Tibial nerve (tissue), 4 donors: ENCODE measurements around the gene NRDE2. TPM values are rescaled to one million over a fixed set of nuclear protein-coding genes. Genes with fewer than 3 reads are reported as not detected.

Source experiments
- DNase-seq, 2 donors: peaks; one replicate each; pipeline ENCODE4 v3.0.0-alpha.2; 2019; ENCODE audit warnings: low spot score in 2 of 2
- H3K27ac ChIP-seq, 4 donors: fragments of 200-600 bp; sonication (generic) in 3 of 4; one replicate each; pipeline ENCODE4 v1.5.1; 2017 to 2019; ENCODE audit warnings: mild to moderate bottlenecking in 1 of 4
- H3K27me3 ChIP-seq, 2 donors: fragments of 200-600 bp; sonication (generic) in 1 of 2; one replicate each; pipeline versions ENCODE4 v1.5.1 to v1.6.0; 2017 to 2019
- H3K36me3 ChIP-seq, 3 donors: fragments of 200-600 bp; sonication (generic); one replicate each; pipeline ENCODE4 v1.5.1; 2018 to 2019
- H3K4me1 ChIP-seq, 4 donors: fragments of 200-600 bp; sonication (generic) in 3 of 4; one replicate each; pipeline ENCODE4 v1.5.1; 2017 to 2019
- H3K4me3 ChIP-seq, 4 donors: fragments of 200-600 bp; sonication (generic) in 3 of 4; one replicate each; pipeline ENCODE4 v1.5.1; 2017 to 2019; ENCODE audit warnings: mild to moderate bottlenecking in 1 of 4, moderate library complexity in 1 of 4
- H3K9me3 ChIP-seq, 4 donors: fragments of 200-600 bp; sonication (generic) in 3 of 4; one replicate each; pipeline ENCODE4 v1.5.1; 2017 to 2019
- EP300 ChIP-seq, 2 donors: sonication (generic); formaldehyde crosslinking; IDR thresholded peaks; one replicate each; pipeline ENCODE4 v1.6.1; 2017; ENCODE audit warnings: antibody characterized with exemption in 2 of 2, mild to moderate bottlenecking in 1 of 2
- POLR2A ChIP-seq, 2 donors: fragments of 450-650 bp; IDR thresholded peaks; one replicate each; pipeline ENCODE4 v1.6.1; 2017; ENCODE audit warnings: antibody characterized with exemption in 2 of 2, mild to moderate bottlenecking in 2 of 2, moderate library complexity in 2 of 2
- WGBS, 2 donors: methylation state at CpG; one replicate each; pipeline ENCODE4 v1.1.5; 2018; 5-methylcytosine and 5-hydroxymethylcytosine counted together
- total RNA-seq, 4 donors: library from RNA; depleted of rRNA; stranded (reverse); fragments of >200 nt; gene quantifications; one replicate each; pipeline ENCODE4 v1.1.0, GENCODE V29; 2016
- TF ChIP-seq, protein P1 (sequence below), 5 experiments: fragments of 200-600 bp in 3 of 5; fragments of 450-650 bp in 2 of 5; sonication (generic) in 3 of 5; IDR thresholded peaks; one replicate each; pipeline ENCODE4 v1.5.1; 2016 to 2019; ENCODE audit warnings: antibody characterized with exemption in 5 of 5, mild to moderate bottlenecking in 3 of 5, moderate library complexity in 2 of 5

NRDE2 gene
- total RNA-seq, 4 donors from 2014 or later, result 15.7 to 18.9 (median 17.2) TPM

DNA sequence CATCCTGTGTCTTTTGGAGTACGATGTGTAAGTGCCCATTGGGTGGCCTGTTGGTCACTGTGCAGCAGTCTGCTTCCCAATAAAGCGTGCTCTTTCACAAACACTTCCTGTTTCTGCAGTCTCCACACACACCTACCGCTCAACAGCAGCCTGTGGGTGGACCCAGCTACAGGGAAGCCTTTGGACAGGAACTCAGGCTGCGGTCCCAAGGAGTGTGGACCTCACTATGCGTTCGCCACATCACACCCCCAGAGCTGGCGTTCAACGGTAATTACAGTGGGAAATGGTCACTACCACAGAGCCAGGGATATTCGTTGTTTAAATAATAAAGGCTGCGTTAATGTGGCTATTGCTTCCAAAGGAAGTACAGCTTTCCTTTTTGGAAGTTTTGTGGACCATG lies 59.2 kb downstream of the NRDE2 start:
- no peak for DNase-seq
- H3K27me3 ChIP-seq, result no peaks in the 10 kb centered on the region
- H3K4me1 ChIP-seq, result peaks cover 0 to 43% (median 2%) of the 10 kb centered on the region in 4 donors
- peaks cover 3 to 78% (median 24%) of the 10 kb centered on the region in 3 donors for H3K36me3 ChIP-seq
- TF ChIP-seq POLR2A (IDR thresholded peaks at IDR 0.05) (no peak), EP300 (IDR thresholded peaks at IDR 0.05) (no peak)
- TF ChIP-seq, protein P1, sequence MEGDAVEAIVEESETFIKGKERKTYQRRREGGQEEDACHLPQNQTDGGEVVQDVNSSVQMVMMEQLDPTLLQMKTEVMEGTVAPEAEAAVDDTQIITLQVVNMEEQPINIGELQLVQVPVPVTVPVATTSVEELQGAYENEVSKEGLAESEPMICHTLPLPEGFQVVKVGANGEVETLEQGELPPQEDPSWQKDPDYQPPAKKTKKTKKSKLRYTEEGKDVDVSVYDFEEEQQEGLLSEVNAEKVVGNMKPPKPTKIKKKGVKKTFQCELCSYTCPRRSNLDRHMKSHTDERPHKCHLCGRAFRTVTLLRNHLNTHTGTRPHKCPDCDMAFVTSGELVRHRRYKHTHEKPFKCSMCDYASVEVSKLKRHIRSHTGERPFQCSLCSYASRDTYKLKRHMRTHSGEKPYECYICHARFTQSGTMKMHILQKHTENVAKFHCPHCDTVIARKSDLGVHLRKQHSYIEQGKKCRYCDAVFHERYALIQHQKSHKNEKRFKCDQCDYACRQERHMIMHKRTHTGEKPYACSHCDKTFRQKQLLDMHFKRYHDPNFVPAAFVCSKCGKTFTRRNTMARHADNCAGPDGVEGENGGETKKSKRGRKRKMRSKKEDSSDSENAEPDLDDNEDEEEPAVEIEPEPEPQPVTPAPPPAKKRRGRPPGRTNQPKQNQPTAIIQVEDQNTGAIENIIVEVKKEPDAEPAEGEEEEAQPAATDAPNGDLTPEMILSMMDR (IDR thresholded peaks at IDR 0.05), result no peak
- peak overlapping the region in 1 of 4 donors; percentile 72 for H3K27ac ChIP-seq
- H3K9me3 ChIP-seq, result no peaks in the 10 kb centered on the region
- 64 to 65% methylated on average over 10 of the region's 10 CpGs for WGBS, 2 donors
- no peak overlapping the region for H3K4me3 ChIP-seq

DNA sequence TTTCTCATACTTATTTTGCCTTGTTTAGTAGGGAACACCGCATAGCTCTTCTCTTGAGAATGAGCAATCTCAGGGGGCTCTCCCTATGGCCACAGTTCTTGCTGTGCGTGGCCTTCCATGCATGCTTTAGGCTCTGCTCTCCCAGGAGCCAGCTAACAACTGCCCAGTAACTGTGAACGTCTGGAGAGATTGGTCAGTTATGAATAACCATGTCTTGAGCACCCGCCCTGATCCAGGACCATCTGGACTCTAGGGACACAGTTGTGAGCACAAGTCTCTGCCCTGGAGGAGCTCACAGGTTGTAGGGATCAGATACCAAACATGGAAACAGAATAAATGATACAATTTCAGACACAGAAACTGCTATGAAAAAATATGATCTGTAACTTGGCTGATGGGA lies 63.3 kb downstream of the NRDE2 start:
- TF ChIP-seq POLR2A (IDR thresholded peaks at IDR 0.05) (no peak), EP300 (IDR thresholded peaks at IDR 0.05) (no peak)
- TF ChIP-seq, protein P1 (IDR thresholded peaks at IDR 0.05), result no peak
- Histone ChIP-seq H3K4me1 (peaks cover 0 to 14% (median 0%) of the 10 kb centered on the region in 4 donors), H3K4me3 (no peak overlapping the region), H3K27me3 (no peaks in the 10 kb centered on the region), H3K9me3 (no peaks in the 10 kb centered on the region), H3K27ac (no peak overlapping the region), H3K36me3 (peaks cover 3 to 98% (median 30%) of the 10 kb centered on the region in 3 donors)
- no peak for DNase-seq
- WGBS, 2 donors, result 81 to 87% methylated on average over 4 of the region's 4 CpGs

GRCh38 chr14:90266441-90267154 lies 65.1 kb downstream of the NRDE2 start:
- TF ChIP-seq, protein P1 (IDR thresholded peaks at IDR 0.05), result no peak
- TF ChIP-seq POLR2A (IDR thresholded peaks at IDR 0.05), result no peak
- no peak for TF ChIP-seq EP300 (IDR thresholded peaks at IDR 0.05)
- WGBS, 2 donors, result 92 to 93% methylated on average over 9 of the region's 9 CpGs
- no peak for DNase-seq
- no peak overlapping the region for H3K4me3 ChIP-seq
- H3K27ac ChIP-seq, result no peak overlapping the region
- no peaks in the 10 kb centered on the region for H3K27me3 ChIP-seq
- H3K9me3 ChIP-seq, result no peaks in the 10 kb centered on the region
- H3K4me1 ChIP-seq, result peaks cover 0 to 6% (median 0%) of the 10 kb centered on the region in 4 donors
- peaks cover 3 to 95% (median 30%) of the 10 kb centered on the region in 3 donors for H3K36me3 ChIP-seq

- Histone ChIP-seq H3K4me1 (peaks cover 0 to 1% (median 0%) of the 10 kb centered on the region in 4 donors), H3K4me3 (no peak overlapping the region), H3K27ac (no peak overlapping the region), H3K27me3 (no peaks in the 10 kb centered on the region), H3K9me3 (no peaks in the 10 kb centered on the region), H3K36me3 (peaks cover 2 to 94% (median 20%) of the 10 kb centered on the region in 3 donors)
- TF ChIP-seq, protein P1 (IDR thresholded peaks at IDR 0.05), result no peak
- TF ChIP-seq POLR2A (IDR thresholded peaks at IDR 0.05) (no peak), EP300 (IDR thresholded peaks at IDR 0.05) (no peak)
- WGBS, 2 donors, result 80 to 89% methylated on average over 8 of the region's 8 CpGs
- no peak for DNase-seq
Measured at GRCh38 chr14:90263748-90264449, 67.8 kb downstream of the NRDE2 start.
